Prostate gland (tissue), 2 donors: Measurements from ENCODE around the gene ROR1.

ENCODE experiments used
- POLR2AphosphoS5 ChIP-seq: sonication (generic); formaldehyde crosslinking; IDR thresholded peaks from one replicate; pipeline ENCODE4 v1.6.1; 2017; ENCODE audit warnings: antibody characterized with exemption
- TF ChIP-seq, protein P1 (sequence below), 4 experiments: fragments of 200-600 bp in 2 of 4; fragments of 450-650 bp in 2 of 4; sonication (generic) in 2 of 4; IDR thresholded peaks; 1 replicate in 3 of 4; 2 replicates in 1 of 4; pipeline ENCODE4 v1.5.1; 2016 to 2019; ENCODE audit warnings: antibody characterized with exemption in 4 of 4, mild to moderate bottlenecking in 2 of 4, moderate library complexity in 2 of 4

DNA sequence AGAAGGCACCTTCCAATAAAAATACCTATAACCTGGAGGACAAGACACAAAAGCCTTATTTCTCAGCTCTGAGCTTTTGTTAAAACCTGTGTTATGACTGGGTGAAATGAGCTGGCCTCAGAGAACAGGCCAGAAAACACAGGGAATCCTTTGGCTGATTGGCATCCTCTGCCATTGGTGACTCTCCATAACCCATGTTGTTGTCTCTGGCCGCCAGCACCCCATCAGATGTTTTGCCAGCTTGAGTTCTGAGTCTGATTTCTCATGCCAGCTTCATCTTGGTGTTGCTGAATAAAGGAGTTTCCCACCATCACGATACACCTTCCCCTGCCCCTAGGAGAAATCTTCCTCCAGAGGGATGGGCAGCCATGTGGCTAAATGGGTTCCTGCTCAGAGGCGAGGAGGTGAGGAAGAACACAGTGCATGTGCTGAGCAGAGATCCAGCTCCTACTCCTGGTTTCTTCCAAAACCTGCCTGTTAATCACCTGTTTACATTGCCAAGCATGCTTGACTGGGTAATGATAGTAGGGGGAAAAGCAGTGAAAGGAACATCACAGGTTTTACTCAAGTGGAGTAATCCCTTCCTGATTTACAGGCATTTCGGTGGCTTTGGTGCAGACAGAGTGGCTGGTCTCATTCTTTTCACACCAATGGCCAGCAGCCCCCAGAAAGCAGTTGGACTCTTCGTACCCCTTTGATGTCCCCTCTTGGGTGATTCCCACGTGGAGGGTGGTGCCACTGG, 109.8 kb downstream of the ROR1 start:
- TF ChIP-seq POLR2AphosphoS5, result no peak
- TF ChIP-seq, protein P1, sequence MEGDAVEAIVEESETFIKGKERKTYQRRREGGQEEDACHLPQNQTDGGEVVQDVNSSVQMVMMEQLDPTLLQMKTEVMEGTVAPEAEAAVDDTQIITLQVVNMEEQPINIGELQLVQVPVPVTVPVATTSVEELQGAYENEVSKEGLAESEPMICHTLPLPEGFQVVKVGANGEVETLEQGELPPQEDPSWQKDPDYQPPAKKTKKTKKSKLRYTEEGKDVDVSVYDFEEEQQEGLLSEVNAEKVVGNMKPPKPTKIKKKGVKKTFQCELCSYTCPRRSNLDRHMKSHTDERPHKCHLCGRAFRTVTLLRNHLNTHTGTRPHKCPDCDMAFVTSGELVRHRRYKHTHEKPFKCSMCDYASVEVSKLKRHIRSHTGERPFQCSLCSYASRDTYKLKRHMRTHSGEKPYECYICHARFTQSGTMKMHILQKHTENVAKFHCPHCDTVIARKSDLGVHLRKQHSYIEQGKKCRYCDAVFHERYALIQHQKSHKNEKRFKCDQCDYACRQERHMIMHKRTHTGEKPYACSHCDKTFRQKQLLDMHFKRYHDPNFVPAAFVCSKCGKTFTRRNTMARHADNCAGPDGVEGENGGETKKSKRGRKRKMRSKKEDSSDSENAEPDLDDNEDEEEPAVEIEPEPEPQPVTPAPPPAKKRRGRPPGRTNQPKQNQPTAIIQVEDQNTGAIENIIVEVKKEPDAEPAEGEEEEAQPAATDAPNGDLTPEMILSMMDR (IDR thresholded peaks at IDR 0.05), result no peak
